HG03064 (cell line): Measurements from ENCODE around the gene NAV2.

Experiments used
- ATAC-seq: cut with Tn5 transposase; IDR thresholded peaks from one replicate; pipeline ENCODE4 v1.9.1; 2021; ENCODE audit warnings: low read depth; ENCODE audit not compliant: unreplicated experiment

NAV2 gene

GRCh38 chr11:19827399-19828135 lies 114.9 kb downstream of the NAV2 start:
- ATAC-seq: no peak

- ATAC-seq: no peak
Measured at GRCh38 chr11:19828382-19829108, 115.9 kb downstream of the NAV2 start.

GRCh38 chr11:19829109-19829837 lies 116.6 kb downstream of the NAV2 start:
- no peak for ATAC-seq

GRCh38 chr11:19832086-19832750 lies 119.6 kb downstream of the NAV2 start:
- no peak for ATAC-seq

- ATAC-seq: no peak
Measured at GRCh38 chr11:19832901-19833300, 120.3 kb downstream of the NAV2 start.

- ATAC-seq: no peak
Measured at GRCh38 chr11:19834771-19835170, 122.1 kb downstream of the NAV2 start.

GRCh38 chr11:19836666-19837065 lies 124.0 kb downstream of the NAV2 start:
- no peak for ATAC-seq

- ATAC-seq: no peak
Measured at GRCh38 chr11:19838994-19839768, 126.5 kb downstream of the NAV2 start.

GRCh38 chr11:19840961-19841360 lies 128.3 kb downstream of the NAV2 start:
- no peak for ATAC-seq

- no peak for ATAC-seq
Measured at GRCh38 chr11:19842505-19842904, 129.9 kb downstream of the NAV2 start.

- no peak for ATAC-seq
Measured at GRCh38 chr11:19843079-19843478, 130.4 kb downstream of the NAV2 start.

- no peak for ATAC-seq
Measured at GRCh38 chr11:19844012-19844411, 131.4 kb downstream of the NAV2 start.

GRCh38 chr11:19844806-19845205 lies 132.2 kb downstream of the NAV2 start:
- no peak for ATAC-seq

GRCh38 chr11:19845626-19846025 lies 133.0 kb downstream of the NAV2 start:
- no peak for ATAC-seq

GRCh38 chr11:19846654-19847305 lies 134.1 kb downstream of the NAV2 start:
- ATAC-seq: no peak

GRCh38 chr11:19848219-19848618 lies 135.6 kb downstream of the NAV2 start:
- ATAC-seq: no peak

GRCh38 chr11:19849107-19849789 lies 136.6 kb downstream of the NAV2 start:
- no peak for ATAC-seq

- no peak for ATAC-seq
Measured at GRCh38 chr11:19849947-19850593, 137.4 kb downstream of the NAV2 start.

GRCh38 chr11:19852288-19852687 lies 139.7 kb downstream of the NAV2 start:
- no peak for ATAC-seq
